IMR-90 (cell line): Measurements from ENCODE around the gene TENM3. TPM values are rescaled to one million over a fixed set of nuclear protein-coding genes. Genes with fewer than 3 reads are reported as not detected.

ENCODE experiments used
- ATAC-seq: fragments of 200-7000 bp; cut with Tn5 transposase; 2 replicates; pipeline ENCODE4 v1.9.1; 2020; ENCODE audit warnings: low read depth, mild to moderate bottlenecking, moderate library complexity
- BruUV-seq: library from RNA; stranded (reverse); fragments of 400-500 nt; replicated peaks from 2 replicates; lab custom pipeline; 2021; lab: Mats Ljungman, UMichigan
- CTCF ChIA-PET: fragments of 300-600 bp; formaldehyde crosslinking; extraction: SDS; loops from one replicate; lab custom pipeline; 2021; ENCODE audit warnings: antibody characterized with exemption; lab: Yijun Ruan, JAX
- POLR2A ChIA-PET: fragments of 300-600 bp; sonication (Branson Sonifier 250); formaldehyde crosslinking; loops from one replicate; lab custom pipeline; 2022; ENCODE audit warnings: antibody characterized with exemption; ENCODE audit not compliant: unreplicated experiment; lab: Charles Lee
- DNase-seq: peaks from one replicate; pipeline ENCODE4 v3.0.0; 2013
- H2AFZ ChIP-seq: replicated peaks from 2 replicates; pipeline ENCODE3; 2013; ENCODE audit warnings: low read length, mild to moderate bottlenecking; ENCODE audit not compliant: poor library complexity
- H2AK5ac ChIP-seq: 2 replicates; pipeline ENCODE4 v1.6.1; 2013; ENCODE audit warnings: low read depth, low read length, inconsistent platforms
- H2AK9ac ChIP-seq: replicated peaks from 2 replicates; pipeline ENCODE3; 2013; ENCODE audit warnings: mild to moderate bottlenecking, low read depth, low read length, moderate library complexity; ENCODE audit not compliant: poor library complexity
- H2BK120ac ChIP-seq: 2 replicates; pipeline ENCODE4 v1.6.1; 2013; ENCODE audit warnings: low read depth, low read length, inconsistent platforms
- H2BK15ac ChIP-seq: 3 replicates; pipeline ENCODE4 v1.6.1; 2013; ENCODE audit warnings: low read depth, low read length, inconsistent platforms
- H2BK20ac ChIP-seq: 2 replicates; pipeline ENCODE4 v1.6.1; 2013; ENCODE audit warnings: low read depth, mild to moderate bottlenecking, inconsistent platforms, low read length, moderate library complexity
- H2BK5ac ChIP-seq: 2 replicates; pipeline ENCODE4 v1.6.1; 2013; ENCODE audit warnings: mild to moderate bottlenecking, low read depth, low read length, inconsistent platforms; ENCODE audit not compliant: poor library complexity, severe bottlenecking
- H3K14ac ChIP-seq: replicated peaks from 2 replicates; pipeline ENCODE4 v1.6.1; 2013; ENCODE audit warnings: low read depth, low read length, inconsistent platforms
- H3K18ac ChIP-seq: 2 replicates; pipeline ENCODE4 v1.6.1; 2013; ENCODE audit warnings: low read depth, low read length, control low read depth
- H3K23ac ChIP-seq: 2 replicates; pipeline ENCODE4 v1.6.1; 2013; ENCODE audit warnings: low read depth, low read length, inconsistent platforms
- H3K27ac ChIP-seq: 2 replicates; pipeline ENCODE4 v1.5.1; 2013; ENCODE audit warnings: mild to moderate bottlenecking, control low read depth, low read length; ENCODE audit not compliant: insufficient read depth
- H3K27me3 ChIP-seq: 2 replicates; pipeline ENCODE4 v1.6.1; 2013; ENCODE audit warnings: low read length; ENCODE audit not compliant: control insufficient read depth, insufficient read depth
- H3K36me3 ChIP-seq: 2 replicates; pipeline ENCODE4 v1.6.1; 2013; ENCODE audit warnings: low read length, mixed read lengths; ENCODE audit not compliant: control insufficient read depth, insufficient read depth
- H3K4ac ChIP-seq: 2 replicates; pipeline ENCODE4 v1.6.1; 2013; ENCODE audit warnings: low read depth, low read length, inconsistent platforms
- H3K4me1 ChIP-seq: 2 replicates; pipeline ENCODE4 v1.6.1; 2013; ENCODE audit warnings: low read length, mixed read lengths; ENCODE audit not compliant: control insufficient read depth, insufficient read depth
- H3K4me2 ChIP-seq: 2 replicates; pipeline ENCODE4 v1.6.1; 2013; ENCODE audit warnings: low read depth, mild to moderate bottlenecking, control low read depth, low read length, moderate library complexity
- H3K4me3 ChIP-seq: 2 replicates; pipeline ENCODE4 v1.5.1; 2013; ENCODE audit warnings: low read depth, mild to moderate bottlenecking, control low read depth, low read length, moderate library complexity; ENCODE audit not compliant: insufficient read depth
- H3K56ac ChIP-seq: 2 replicates; pipeline ENCODE4 v1.6.1; 2013; ENCODE audit warnings: low read length, inconsistent platforms; ENCODE audit not compliant: insufficient read depth; ENCODE audit errors: extremely low read depth
- H3K79me1 ChIP-seq, 2 experiments: 2 replicates each; pipeline ENCODE4 v1.6.1; 2013; ENCODE audit warnings: low read length in 2 of 2, inconsistent platforms in 1 of 2, low read depth in 1 of 2
- H3K9ac ChIP-seq: 2 replicates; pipeline ENCODE4 v1.6.1; 2013; ENCODE audit warnings: low read depth, low read length, control low read depth
- H3K9me1 ChIP-seq: 2 replicates; pipeline ENCODE4 v1.6.1; 2013; ENCODE audit warnings: low read length, inconsistent platforms; ENCODE audit not compliant: insufficient read depth
- H3K9me3 ChIP-seq: 2 replicates; pipeline ENCODE4 v1.6.1; 2013; ENCODE audit warnings: low read length; ENCODE audit not compliant: control insufficient read depth, insufficient read depth
- H4K20me1 ChIP-seq: 2 replicates; pipeline ENCODE4 v1.6.1; 2013; ENCODE audit warnings: low read length, inconsistent platforms; ENCODE audit not compliant: insufficient read depth
- H4K5ac ChIP-seq: 2 replicates; pipeline ENCODE4 v1.6.1; 2013; ENCODE audit warnings: mild to moderate bottlenecking, low read depth, low read length, control low read depth
- H4K8ac ChIP-seq, 2 experiments: 2 replicates each; pipeline ENCODE4 v1.6.1; 2013; ENCODE audit warnings: low read depth in 2 of 2, low read length in 2 of 2, control low read depth in 1 of 2, inconsistent platforms in 1 of 2
- H4K91ac ChIP-seq: 2 replicates; pipeline ENCODE4 v1.6.1; 2013; ENCODE audit warnings: low read depth, low read length, inconsistent platforms; ENCODE audit not compliant: insufficient read depth
- BHLHE40 ChIP-seq: fragments of 150-350 bp; IDR thresholded peaks from 2 replicates; pipeline ENCODE4 v1.6.1; 2016; ENCODE audit warnings: mild to moderate bottlenecking, low read depth, low read length
- CEBPB ChIP-seq: IDR thresholded peaks from 2 replicates; pipeline ENCODE4 v1.6.1; 2012; ENCODE audit warnings: low read depth, low read length, improper control_type of control experiment
- CHD1 ChIP-seq: IDR thresholded peaks from 2 replicates; pipeline ENCODE4 v1.6.1; 2012; ENCODE audit warnings: low read depth, low read length, improper control_type of control experiment
- FOS ChIP-seq: fragments of 150-350 bp; IDR thresholded peaks from 2 replicates; pipeline ENCODE4 v1.6.1; 2016; ENCODE audit warnings: low read depth, low read length
- MAFK ChIP-seq: IDR thresholded peaks from 2 replicates; pipeline ENCODE4 v1.6.1; 2012; ENCODE audit warnings: low read depth, low read length, improper control_type of control experiment
- MAZ ChIP-seq: IDR thresholded peaks from 2 replicates; pipeline ENCODE4 v1.6.1; 2012; ENCODE audit warnings: low read depth, mild to moderate bottlenecking, low read length, improper control_type of control experiment, moderate library complexity, borderline replicate concordance
- MXI1 ChIP-seq: IDR thresholded peaks from 2 replicates; pipeline ENCODE4 v1.6.1; 2012; ENCODE audit warnings: low read depth, mild to moderate bottlenecking, low read length, moderate library complexity, borderline replicate concordance
- NFE2L2 ChIP-seq: fragments of 150-350 bp; IDR thresholded peaks from 2 replicates; pipeline ENCODE4 v1.6.1; 2016; ENCODE audit warnings: low read depth, mild to moderate bottlenecking, low read length
- POLR2A ChIP-seq: IDR thresholded peaks from 2 replicates; pipeline ENCODE4 v1.6.1; 2012; ENCODE audit warnings: mild to moderate bottlenecking, low read depth, low read length
- RAD21 ChIP-seq: IDR thresholded peaks from 2 replicates; pipeline ENCODE4 v1.6.1; 2012; ENCODE audit warnings: low read length, improper control_type of control experiment
- RCOR1 ChIP-seq: IDR thresholded peaks from 2 replicates; pipeline ENCODE4 v1.6.1; 2012; ENCODE audit warnings: mild to moderate bottlenecking, low read length, improper control_type of control experiment; ENCODE audit not compliant: insufficient replicate concordance
- RFX5 ChIP-seq: IDR thresholded peaks from 2 replicates; pipeline ENCODE4 v1.8.0; 2012; ENCODE audit warnings: low read depth, mild to moderate bottlenecking, low read length, moderate library complexity
- SMC3 ChIP-seq: fragments of 150-350 bp; IDR thresholded peaks from 2 replicates; pipeline ENCODE4 v1.6.1; 2016; ENCODE audit warnings: low read depth, mild to moderate bottlenecking, antibody characterized with exemption, low read length, moderate library complexity
- WGBS, 2 experiments: methylation state at CpG; one replicate each; pipeline versions ENCODE4 v1.1.5 to v1.1.7; 2013; ENCODE audit warnings: missing lambda C conversion rate in 2 of 2; ENCODE audit not compliant: insufficient read length in 1 of 2; ENCODE audit errors: extremely low coverage in 2 of 2; 5-methylcytosine and 5-hydroxymethylcytosine counted together
- dilution Hi-C: fragments of 300-500 bp; cut with HindIII; formaldehyde crosslinking; loops from one replicate; pipeline ENCODE4 v1.14.3; 2018; ENCODE audit warnings: low sequenced_read_pairs; ENCODE audit not compliant: unreplicated experiment
- in situ Hi-C: fragments of 300-500 bp; cut with MboI; formaldehyde crosslinking; loops from 3 replicates; pipeline ENCODE4 v1.14.3; 2019; ENCODE audit warnings: low sequenced_read_pairs, inconsistent platforms, mixed read lengths
- intact Hi-C: fragments of 100-400 bp; cut with micrococcal nuclease; formaldehyde crosslinking; loops from 2 replicates; pipeline ENCODE4 v1.10.0; 2022
- polyA plus RNA-seq, 3 experiments: library from polyadenylated mRNA; depleted of rRNA; stranded (reverse); fragments of >200 nt; gene quantifications; 2 replicates each; pipeline ENCODE4 v1.2.3, GENCODE V29; 2012; ENCODE audit warnings: low replicate concordance in 1 of 3
- total RNA-seq: library from RNA; depleted of rRNA; stranded (reverse); fragments of >200 nt; gene quantifications from 2 replicates; pipeline ENCODE4 v1.2.3, GENCODE V29; 2012
- TF ChIP-seq, protein P1 (sequence below): fragments of 150-350 bp; IDR thresholded peaks from 2 replicates; pipeline ENCODE4 v1.6.1; 2016; ENCODE audit warnings: low read depth, mild to moderate bottlenecking, low read length, moderate library complexity, borderline replicate concordance
- TF ChIP-seq, protein P2 (sequence below): fragments of 150-350 bp; IDR thresholded peaks from 2 replicates; pipeline ENCODE4 v1.6.1; 2017; ENCODE audit warnings: mild to moderate bottlenecking, antibody characterized with exemption, low read length, low read depth
- TF ChIP-seq, protein P3 (sequence below): conservative IDR thresholded peaks from 2 replicates; pipeline ENCODE4 v1.5.1; 2012; ENCODE audit warnings: mild to moderate bottlenecking, low read depth, low read length, improper control_type of control experiment

Gene TENM3
- total and polyA plus RNA-seq, 2 of the 4 experiments (the other 2 are of a cell fraction) = 29.9 to 173 TPM

DNA sequence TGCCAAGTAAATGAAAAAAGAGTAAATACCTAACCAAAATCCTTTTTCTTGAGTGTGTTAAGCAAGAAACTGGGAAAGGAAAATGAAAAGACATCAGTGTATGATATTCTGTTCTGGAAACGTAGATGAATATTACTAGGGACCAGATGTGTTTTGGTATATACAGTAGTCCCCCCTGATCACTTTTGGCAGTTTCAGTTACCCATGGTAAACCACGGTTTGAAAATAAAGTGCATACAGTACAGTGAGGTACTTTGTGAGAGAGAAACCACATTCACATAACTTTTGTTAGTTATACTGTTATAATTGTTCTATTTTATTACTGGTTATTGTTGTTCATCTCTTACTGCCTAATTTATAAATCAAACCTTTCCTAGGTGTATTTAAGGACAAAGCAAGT lies 250.9 kb downstream of the TENM3 start:
- Histone ChIP-seq H4K20me1 (no peaks in the 10 kb centered on the region), H3K27ac (no peak overlapping the region), H3K9me3 (no peaks in the 10 kb centered on the region), H3K9ac (no peak overlapping the region), H3K14ac (no peak overlapping the region), H4K91ac (no peak overlapping the region), H2BK15ac (no peak overlapping the region), H3K23ac (no peak overlapping the region), H3K4me1 (peaks cover 7% of the 10 kb centered on the region), H3K18ac (no peak overlapping the region), H3K36me3 (no peaks in the 10 kb centered on the region), H2AK9ac (no peak overlapping the region), H3K79me1 (peaks cover 11 to 16% of the 10 kb centered on the region in 2 experiments; a peak in 3 of 4 replicates), H3K4me2 (no peak overlapping the region), H3K27me3 (no peaks in the 10 kb centered on the region), H4K5ac (no peak overlapping the region), H3K9me1 (peaks cover 4% of the 10 kb centered on the region), H2AFZ (no peak overlapping the region), H4K8ac (no peak overlapping the region), H2BK120ac (no peak overlapping the region), H3K56ac (no peak overlapping the region), H2BK20ac (no peak overlapping the region), H3K4ac (no peak overlapping the region), H2BK5ac (no peak overlapping the region), H3K4me3 (no peak overlapping the region), H2AK5ac (no peak overlapping the region)
- dilution Hi-C loops (no loop called here), in situ Hi-C loops (no loop called here), intact Hi-C loops (loop anchor here (5.0 kb wide), 1 partner anchor 38 kb away; no protein-coding TSS in a partner anchor)
- no peak for TF ChIP-seq FOS
- TF ChIP-seq CEBPB = no peak
- TF ChIP-seq CHD1 = no peak
- no peak for TF ChIP-seq POLR2A
- no peak for TF ChIP-seq RCOR1
- TF ChIP-seq, protein P1, sequence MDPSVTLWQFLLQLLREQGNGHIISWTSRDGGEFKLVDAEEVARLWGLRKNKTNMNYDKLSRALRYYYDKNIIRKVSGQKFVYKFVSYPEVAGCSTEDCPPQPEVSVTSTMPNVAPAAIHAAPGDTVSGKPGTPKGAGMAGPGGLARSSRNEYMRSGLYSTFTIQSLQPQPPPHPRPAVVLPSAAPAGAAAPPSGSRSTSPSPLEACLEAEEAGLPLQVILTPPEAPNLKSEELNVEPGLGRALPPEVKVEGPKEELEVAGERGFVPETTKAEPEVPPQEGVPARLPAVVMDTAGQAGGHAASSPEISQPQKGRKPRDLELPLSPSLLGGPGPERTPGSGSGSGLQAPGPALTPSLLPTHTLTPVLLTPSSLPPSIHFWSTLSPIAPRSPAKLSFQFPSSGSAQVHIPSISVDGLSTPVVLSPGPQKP = no peak
- no peak for TF ChIP-seq MAZ
- TF ChIP-seq MXI1 = no peak
- no peak for TF ChIP-seq NFE2L2
- no peak for TF ChIP-seq RAD21
- TF ChIP-seq, protein P2, sequence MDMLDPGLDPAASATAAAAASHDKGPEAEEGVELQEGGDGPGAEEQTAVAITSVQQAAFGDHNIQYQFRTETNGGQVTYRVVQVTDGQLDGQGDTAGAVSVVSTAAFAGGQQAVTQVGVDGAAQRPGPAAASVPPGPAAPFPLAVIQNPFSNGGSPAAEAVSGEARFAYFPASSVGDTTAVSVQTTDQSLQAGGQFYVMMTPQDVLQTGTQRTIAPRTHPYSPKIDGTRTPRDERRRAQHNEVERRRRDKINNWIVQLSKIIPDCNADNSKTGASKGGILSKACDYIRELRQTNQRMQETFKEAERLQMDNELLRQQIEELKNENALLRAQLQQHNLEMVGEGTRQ = no peak
- no peak for TF ChIP-seq MAFK
- TF ChIP-seq BHLHE40 = no peak
- TF ChIP-seq, protein P3, sequence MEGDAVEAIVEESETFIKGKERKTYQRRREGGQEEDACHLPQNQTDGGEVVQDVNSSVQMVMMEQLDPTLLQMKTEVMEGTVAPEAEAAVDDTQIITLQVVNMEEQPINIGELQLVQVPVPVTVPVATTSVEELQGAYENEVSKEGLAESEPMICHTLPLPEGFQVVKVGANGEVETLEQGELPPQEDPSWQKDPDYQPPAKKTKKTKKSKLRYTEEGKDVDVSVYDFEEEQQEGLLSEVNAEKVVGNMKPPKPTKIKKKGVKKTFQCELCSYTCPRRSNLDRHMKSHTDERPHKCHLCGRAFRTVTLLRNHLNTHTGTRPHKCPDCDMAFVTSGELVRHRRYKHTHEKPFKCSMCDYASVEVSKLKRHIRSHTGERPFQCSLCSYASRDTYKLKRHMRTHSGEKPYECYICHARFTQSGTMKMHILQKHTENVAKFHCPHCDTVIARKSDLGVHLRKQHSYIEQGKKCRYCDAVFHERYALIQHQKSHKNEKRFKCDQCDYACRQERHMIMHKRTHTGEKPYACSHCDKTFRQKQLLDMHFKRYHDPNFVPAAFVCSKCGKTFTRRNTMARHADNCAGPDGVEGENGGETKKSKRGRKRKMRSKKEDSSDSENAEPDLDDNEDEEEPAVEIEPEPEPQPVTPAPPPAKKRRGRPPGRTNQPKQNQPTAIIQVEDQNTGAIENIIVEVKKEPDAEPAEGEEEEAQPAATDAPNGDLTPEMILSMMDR = no peak
- TF ChIP-seq SMC3 = no peak
- TF ChIP-seq RFX5 = no peak
- no TSS peak for BruUV-seq
- ChIA-PET POLR2A (no interaction called here), CTCF (no interaction called here)
- ATAC-seq (no peak), DNase-seq (no peak)
- no CpG with 5 or more reads among the region's 2 CpGs for WGBS, 2 experiments
